Activated effector memory CD4-positive, alpha-beta T cell treated with Interleukin-2 at 50 U/mL for 16 hours (primary cell): Measurements from ENCODE around the gene FHIT.

ENCODE experiments used
- DNase-seq: peaks from one replicate; pipeline ENCODE4 v3.0.0-alpha.2; 2020

Gene FHIT

GRCh38 chr3:60185161-60185560, 1066.1 kb downstream of the FHIT start:
- no peak for DNase-seq

GRCh38 chr3:60182697-60183096, 1068.6 kb downstream of the FHIT start:
- DNase-seq = no peak

- no peak for DNase-seq
Observed at GRCh38 chr3:60178931-60179653, 1072.2 kb downstream of the FHIT start.

DNA sequence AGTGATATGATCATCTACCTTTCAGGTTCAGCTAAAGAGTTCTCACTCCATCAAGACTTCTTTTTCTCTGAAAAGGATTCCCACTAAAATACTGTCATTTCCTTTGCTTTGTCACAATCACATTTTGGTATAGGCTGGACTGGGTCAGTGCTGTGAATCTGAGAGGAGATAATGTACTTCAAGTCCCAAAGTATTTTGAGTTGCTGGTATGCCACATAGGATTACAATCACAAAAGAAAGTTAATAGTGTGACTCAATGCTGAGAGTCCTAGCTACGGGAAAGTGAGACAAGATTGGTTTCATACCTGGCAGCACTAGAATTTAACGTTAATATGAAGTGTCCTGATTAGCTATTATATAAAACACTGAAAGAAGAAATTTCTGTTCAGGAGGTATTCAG, 1073.5 kb downstream of the FHIT start:
- DNase-seq = no peak

GRCh38 chr3:60176614-60177013, 1074.6 kb downstream of the FHIT start:
- no peak for DNase-seq

GRCh38 chr3:60175680-60176079, 1075.6 kb downstream of the FHIT start:
- no peak for DNase-seq

DNA sequence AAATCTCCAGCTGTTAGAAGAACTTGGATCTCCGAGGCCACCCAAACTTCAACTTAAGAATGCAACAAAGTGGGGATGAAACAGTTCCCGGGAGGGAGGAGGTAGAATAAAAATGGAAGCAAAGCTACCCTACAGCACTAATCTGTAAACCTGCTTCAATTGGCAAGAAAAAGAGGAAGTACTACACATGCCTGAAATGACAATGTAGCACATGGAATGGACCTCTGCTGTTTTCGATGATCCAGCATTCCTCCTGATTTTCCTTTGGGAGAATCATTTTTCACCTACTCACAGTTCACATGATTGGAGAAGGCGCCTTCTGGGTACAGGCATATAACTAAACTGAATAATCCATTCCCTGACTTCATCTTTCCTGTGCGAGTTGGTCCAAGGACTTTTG, 1081.5 kb downstream of the FHIT start:
- no peak for DNase-seq

DNA sequence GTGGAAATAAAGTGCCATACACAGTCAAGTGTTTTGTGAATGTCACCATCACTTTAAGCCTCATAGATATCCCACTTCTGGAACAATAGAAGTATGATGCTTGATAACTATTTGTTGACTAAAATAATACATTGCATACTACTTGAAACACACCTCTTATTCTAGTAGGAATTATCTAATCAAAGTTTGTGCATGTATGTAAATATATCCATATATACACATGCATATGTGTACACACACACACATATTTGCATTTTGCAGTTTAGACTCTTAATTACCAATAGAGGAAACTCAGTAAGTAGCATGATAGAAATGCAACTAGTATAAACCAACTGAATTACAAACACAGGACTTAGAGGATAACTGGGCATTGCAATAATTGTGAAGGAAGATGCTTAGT, 1084.1 kb downstream of the FHIT start:
- no peak for DNase-seq

- DNase-seq = no peak
Observed at GRCh38 chr3:60160822-60161748, 1090.2 kb downstream of the FHIT start.

- DNase-seq = no peak
Observed at GRCh38 chr3:60160111-60160821, 1091.0 kb downstream of the FHIT start.

- no peak for DNase-seq
Observed at GRCh38 chr3:60158035-60158434, 1093.2 kb downstream of the FHIT start.

DNA sequence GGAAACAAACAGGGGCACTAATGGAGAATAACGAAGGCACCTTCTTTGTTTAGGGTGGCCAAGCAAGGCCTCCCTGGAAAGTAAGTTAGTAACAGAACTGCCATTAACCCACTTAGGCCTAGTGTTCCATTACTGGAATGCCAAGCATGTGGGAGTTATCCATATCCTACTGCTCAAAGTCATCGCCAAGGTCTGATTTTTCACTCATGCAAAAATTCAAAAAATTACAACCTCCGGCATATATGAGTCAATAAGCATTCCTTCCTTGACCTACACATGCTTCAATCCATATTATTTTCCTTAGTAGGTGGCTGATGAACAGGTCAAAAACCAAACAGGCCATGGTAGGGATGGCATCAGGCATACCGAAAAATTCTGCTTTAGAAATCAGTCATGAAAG, 1097.2 kb downstream of the FHIT start:
- DNase-seq = no peak

- DNase-seq = no peak
Observed at GRCh38 chr3:60153221-60153999, 1097.8 kb downstream of the FHIT start.

DNA sequence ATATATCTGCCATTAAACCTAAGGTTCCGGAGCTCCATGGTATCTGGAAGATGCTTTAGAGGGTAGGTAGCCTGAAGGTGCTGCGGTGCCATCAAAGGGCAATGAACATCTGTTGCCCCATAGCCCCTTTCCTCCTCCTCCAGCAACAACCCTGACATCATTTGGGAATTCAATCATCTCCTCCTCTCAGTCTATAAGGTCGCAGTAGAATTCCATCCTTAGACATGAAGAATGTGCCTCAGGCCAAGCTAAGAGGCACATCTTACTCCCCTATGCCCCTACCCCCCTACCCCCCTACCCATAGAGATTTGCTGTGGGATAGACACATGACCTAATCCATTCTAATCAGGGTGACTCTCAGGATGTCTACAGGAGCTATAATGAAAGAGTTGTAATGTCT, 1101.8 kb downstream of the FHIT start:
- no peak for DNase-seq

GRCh38 chr3:60147249-60147950, 1103.9 kb downstream of the FHIT start:
- no peak for DNase-seq

DNA sequence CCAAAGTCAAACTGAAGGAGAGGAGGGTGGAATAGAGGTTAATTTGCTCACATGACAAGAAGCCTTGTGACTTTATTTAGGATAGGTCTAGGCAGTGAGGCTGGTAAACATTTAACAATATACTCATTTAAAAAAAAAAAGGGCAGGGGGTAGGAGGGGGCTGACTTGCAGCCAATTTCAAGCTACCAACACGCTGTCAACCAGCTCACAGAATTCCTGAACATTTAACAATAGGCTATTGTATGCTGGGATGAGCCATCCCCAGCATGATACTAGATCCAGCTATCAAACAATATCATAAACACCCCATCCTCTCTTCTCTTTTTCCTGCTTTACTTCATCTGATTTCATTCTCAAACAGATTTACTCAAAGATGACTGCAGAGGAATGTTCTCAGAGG, 1105.1 kb downstream of the FHIT start:
- no peak for DNase-seq

DNA sequence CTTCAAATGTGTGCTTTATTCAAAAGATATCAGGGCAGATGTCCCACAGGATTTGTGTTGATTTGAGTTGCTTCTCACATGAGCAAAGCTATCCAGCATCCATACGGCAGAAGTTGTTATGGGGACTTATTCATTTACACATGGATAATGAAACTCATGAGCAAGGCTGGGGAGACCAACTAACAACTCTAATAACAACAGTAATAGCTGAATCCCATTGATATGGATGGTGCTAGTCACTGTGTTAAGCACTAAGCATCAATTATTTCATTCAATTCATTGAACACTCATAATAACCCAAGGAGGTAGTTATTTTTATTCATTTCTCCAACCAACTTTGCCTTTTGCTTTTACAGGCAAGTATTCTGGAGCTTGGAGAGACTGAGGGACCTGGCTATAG, 1107.2 kb downstream of the FHIT start:
- no peak for DNase-seq

DNA sequence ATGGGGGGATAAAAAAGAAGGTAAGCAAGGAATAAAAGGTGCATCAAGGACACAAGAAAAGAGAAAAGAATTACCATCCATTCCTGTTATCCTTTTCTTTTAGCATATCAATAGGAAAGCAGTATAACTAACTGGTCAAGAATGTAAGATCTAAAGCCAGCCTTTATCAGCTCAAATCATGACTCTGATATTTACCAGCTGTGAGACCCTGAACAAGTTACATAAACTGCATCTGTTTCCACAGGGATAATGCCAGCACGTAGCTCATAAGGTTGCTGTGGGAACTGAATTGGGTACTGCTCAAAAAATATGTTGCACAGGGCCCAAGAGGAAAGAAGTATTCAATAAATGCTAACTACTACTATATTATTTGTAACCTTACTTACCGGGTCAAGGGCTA, 1109.2 kb downstream of the FHIT start:
- no peak for DNase-seq

DNA sequence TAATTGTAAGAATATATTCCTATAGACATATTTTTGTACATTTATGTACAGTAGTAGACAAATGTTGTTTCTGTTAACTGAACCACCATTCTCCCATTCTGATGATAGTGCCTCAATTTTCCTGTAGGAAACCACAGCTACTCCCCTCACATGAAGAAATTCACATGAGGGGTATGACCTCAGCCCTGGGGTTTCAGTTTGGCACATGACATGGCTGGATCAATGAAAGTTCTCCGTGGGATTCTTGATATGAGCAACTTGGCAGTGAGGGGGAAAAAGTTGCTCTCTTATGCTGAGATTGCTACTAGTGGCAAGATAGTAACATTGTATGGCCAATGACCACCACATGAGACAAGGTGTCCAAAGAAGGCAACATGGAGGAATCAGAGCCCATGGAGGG, 1111.1 kb downstream of the FHIT start:
- no peak for DNase-seq

- no peak for DNase-seq
Observed at GRCh38 chr3:60136601-60137000, 1114.7 kb downstream of the FHIT start.

DNA sequence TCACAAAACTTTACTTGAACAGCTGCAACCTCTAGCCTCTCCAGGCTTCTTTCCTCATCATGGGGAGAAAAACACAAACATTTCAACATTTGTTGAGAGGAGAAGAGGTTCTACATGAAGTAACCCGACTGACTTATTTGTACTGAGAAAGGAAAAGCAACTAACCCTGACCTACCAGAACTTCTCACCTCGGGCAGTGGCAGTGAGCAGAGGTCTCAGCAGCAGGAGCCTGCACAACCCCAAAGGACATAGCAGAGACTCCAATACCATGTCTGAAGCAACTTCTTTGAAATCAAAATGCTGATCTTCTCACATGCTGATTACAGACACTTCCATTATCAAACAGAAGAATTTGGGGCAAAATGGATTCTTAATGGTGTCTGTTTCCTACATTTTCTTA, 1115.8 kb downstream of the FHIT start:
- no peak for DNase-seq
